Neural progenitor cell (in vitro differentiated cells): ENCODE data around the gene GPATCH2L. TPM values are rescaled to one million over a fixed set of nuclear protein-coding genes. Genes with fewer than 3 reads are reported as not detected.

Source experiments
- DNase-seq: peaks from one replicate; pipeline ENCODE4 v3.0.0-alpha.2; 2016; ENCODE audit warnings: low spot score
- H2AFZ ChIP-seq: fragments of 200-600 bp; sonication (generic); replicated peaks from 2 replicates; pipeline ENCODE4 v1.6.1; 2016; ENCODE audit warnings: antibody characterized with exemption
- H3F3A ChIP-seq: fragments of 200-600 bp; sonication (generic); 2 replicates; pipeline ENCODE4 v1.6.1; 2016; ENCODE audit warnings: antibody characterized with exemption, low read depth
- H3K27ac ChIP-seq: fragments of 200-600 bp; sonication (generic); 2 replicates; pipeline ENCODE4 v1.5.1; 2016; ENCODE audit warnings: mild to moderate bottlenecking
- H3K27me3 ChIP-seq: fragments of 200-600 bp; sonication (generic); 2 replicates; pipeline ENCODE4 v1.6.1; 2016; ENCODE audit warnings: mild to moderate bottlenecking, moderate library complexity
- H3K36me3 ChIP-seq: fragments of 200-600 bp; sonication (generic); 2 replicates; pipeline ENCODE4 v1.5.1; 2016
- H3K4me1 ChIP-seq: fragments of 200-600 bp; sonication (generic); 2 replicates; pipeline ENCODE4 v1.6.1; 2016; ENCODE audit warnings: mixed run types
- H3K4me2 ChIP-seq: fragments of 200-600 bp; sonication (generic); 2 replicates; pipeline ENCODE4 v1.6.1; 2016
- H3K4me3 ChIP-seq: fragments of 200-600 bp; sonication (generic); 2 replicates; pipeline ENCODE4 v1.5.1; 2016
- H3K79me2 ChIP-seq: fragments of 200-600 bp; sonication (generic); 2 replicates; pipeline ENCODE4 v1.6.1; 2016; ENCODE audit warnings: low read depth
- H3K9ac ChIP-seq: fragments of 200-600 bp; sonication (generic); 2 replicates; pipeline ENCODE4 v1.6.1; 2016
- H3K9me3 ChIP-seq: fragments of 200-600 bp; sonication (generic); 2 replicates; pipeline ENCODE4 v1.5.1; 2016; ENCODE audit warnings: low read depth
- H4K20me1 ChIP-seq: fragments of 200-600 bp; sonication (generic); 2 replicates; pipeline ENCODE4 v1.6.1; 2016; ENCODE audit warnings: low read depth
- H3K27ac Mint-ChIP-seq: 3 replicates; pipeline ENCODE4 v1.8.0; 2021; ENCODE audit warnings: mixed read lengths
- H3K27me3 Mint-ChIP-seq: 2 replicates; pipeline ENCODE4 v1.8.0; 2022; ENCODE audit warnings: low read depth, mild to moderate bottlenecking, inconsistent platforms, moderate library complexity, mixed read lengths; ENCODE audit not compliant: insufficient read depth
- H3K36me3 Mint-ChIP-seq: 3 replicates; pipeline ENCODE4 v1.8.0; 2021; ENCODE audit warnings: mixed read lengths
- H3K4me1 Mint-ChIP-seq: 3 replicates; pipeline ENCODE4 v1.8.0; 2021; ENCODE audit warnings: mixed read lengths
- H3K4me3 Mint-ChIP-seq: 3 replicates; pipeline ENCODE4 v1.8.0; 2021; ENCODE audit warnings: mild to moderate bottlenecking, moderate library complexity, mixed read lengths
- H3K9me3 Mint-ChIP-seq: 3 replicates; pipeline ENCODE4 v1.8.0; 2020; ENCODE audit warnings: mixed read lengths
- CTCF ChIP-seq: fragments of 200-600 bp; sonication (generic); IDR thresholded peaks from 2 replicates; pipeline ENCODE4 v1.5.1; 2017; ENCODE audit warnings: antibody characterized with exemption, mild to moderate bottlenecking
- EZH2 ChIP-seq: fragments of 200-600 bp; sonication (generic); IDR thresholded peaks from 2 replicates; pipeline ENCODE4 v1.6.1; 2017; ENCODE audit warnings: antibody characterized with exemption, mild to moderate bottlenecking, moderate library complexity
- EZH2phosphoT487 ChIP-seq: fragments of 200-600 bp; sonication (generic); IDR thresholded peaks from 2 replicates; pipeline ENCODE4 v1.6.1; 2017; ENCODE audit warnings: antibody characterized with exemption
- total RNA-seq: library from RNA; depleted of rRNA; stranded (reverse); fragments of >200 nt; gene quantifications from 2 replicates; pipeline ENCODE4 v1.2.3, GENCODE V29; 2015; ENCODE audit warnings: low replicate concordance

GPATCH2L gene
- total RNA-seq, 1 donor from 2014 or later: 68.2 TPM

- Histone ChIP-seq H3K4me3 (no peak overlapping the region), H3K79me2 (peaks cover 20% of the 10 kb centered on the region), H3K4me1 (peaks cover 11% of the 10 kb centered on the region), H3F3A (no peaks in the 10 kb centered on the region), H3K36me3 (peaks cover 4% of the 10 kb centered on the region), H3K4me2 (no peak overlapping the region), H4K20me1 (peaks cover 26% of the 10 kb centered on the region), H3K27me3 (no peaks in the 10 kb centered on the region), H3K27ac (no peak overlapping the region), H3K9me3 (no peaks in the 10 kb centered on the region), H2AFZ (no peak overlapping the region), H3K9ac (no peak overlapping the region)
- no peaks in the 10 kb centered on the region for H3K9me3 Mint-ChIP-seq
- peaks cover 20% of the 10 kb centered on the region for H3K36me3 Mint-ChIP-seq
- no peak overlapping the region for H3K4me3 Mint-ChIP-seq
- no peak overlapping the region for H3K27ac Mint-ChIP-seq
- peaks cover 14% of the 10 kb centered on the region for H3K4me1 Mint-ChIP-seq
- no peaks in the 10 kb centered on the region for H3K27me3 Mint-ChIP-seq
- no peak for DNase-seq
- TF ChIP-seq EZH2 (no peak), CTCF (no peak), EZH2phosphoT487 (no peak)
Measured at GRCh38 chr14:76191297-76191696, 39.6 kb downstream of the GPATCH2L start.

- no peaks in the 10 kb centered on the region for H3K27me3 Mint-ChIP-seq
- H3K4me3 ChIP-seq: no peak overlapping the region
- H3K4me1 ChIP-seq: no peaks in the 10 kb centered on the region
- no peak for DNase-seq
- peaks cover 16% of the 10 kb centered on the region for H4K20me1 ChIP-seq
- no peaks in the 10 kb centered on the region for H3F3A ChIP-seq
- peaks cover 10% of the 10 kb centered on the region for H3K79me2 ChIP-seq
- no peaks in the 10 kb centered on the region for H3K9me3 Mint-ChIP-seq
- TF ChIP-seq EZH2phosphoT487: no peak
- TF ChIP-seq CTCF: no peak
- TF ChIP-seq EZH2: no peak
- H3K4me1 Mint-ChIP-seq: peaks cover 5% of the 10 kb centered on the region
- H3K27ac ChIP-seq: no peak overlapping the region
- H3K9me3 ChIP-seq: no peaks in the 10 kb centered on the region
- no peak overlapping the region for H2AFZ ChIP-seq
- H3K27me3 ChIP-seq: no peaks in the 10 kb centered on the region
- H3K4me2 ChIP-seq: no peak overlapping the region
- H3K36me3 ChIP-seq: peaks cover 5% of the 10 kb centered on the region
- H3K36me3 Mint-ChIP-seq: peaks cover 23% of the 10 kb centered on the region
- no peak overlapping the region for H3K27ac Mint-ChIP-seq
- H3K9ac ChIP-seq: no peak overlapping the region
- no peak overlapping the region for H3K4me3 Mint-ChIP-seq
Measured at GRCh38 chr14:76193696-76194095, 42.0 kb downstream of the GPATCH2L start.

GRCh38 chr14:76194327-76194726, 42.6 kb downstream of the GPATCH2L start:
- H3K36me3 ChIP-seq: peaks cover 11% of the 10 kb centered on the region
- no peak overlapping the region for H3K4me2 ChIP-seq
- no peaks in the 10 kb centered on the region for H3K4me1 ChIP-seq
- Mint-ChIP-seq H3K4me3 (no peak overlapping the region), H3K27me3 (no peaks in the 10 kb centered on the region), H3K4me1 (peaks cover 5% of the 10 kb centered on the region), H3K36me3 (peaks cover 16% of the 10 kb centered on the region), H3K27ac (no peak overlapping the region), H3K9me3 (no peaks in the 10 kb centered on the region)
- no peak overlapping the region for H3K4me3 ChIP-seq
- H3F3A ChIP-seq: no peaks in the 10 kb centered on the region
- H2AFZ ChIP-seq: no peak overlapping the region
- peak overlapping the region; percentile 39 for H3K27ac ChIP-seq
- DNase-seq: no peak
- H3K79me2 ChIP-seq: peaks cover 3% of the 10 kb centered on the region
- TF ChIP-seq EZH2 (no peak), CTCF (no peak), EZH2phosphoT487 (no peak)
- H3K9me3 ChIP-seq: no peaks in the 10 kb centered on the region
- H3K9ac ChIP-seq: no peak overlapping the region
- no peaks in the 10 kb centered on the region for H3K27me3 ChIP-seq
- peaks cover 9% of the 10 kb centered on the region for H4K20me1 ChIP-seq
